ENCODE measurements around the gene NTM.

DNA sequence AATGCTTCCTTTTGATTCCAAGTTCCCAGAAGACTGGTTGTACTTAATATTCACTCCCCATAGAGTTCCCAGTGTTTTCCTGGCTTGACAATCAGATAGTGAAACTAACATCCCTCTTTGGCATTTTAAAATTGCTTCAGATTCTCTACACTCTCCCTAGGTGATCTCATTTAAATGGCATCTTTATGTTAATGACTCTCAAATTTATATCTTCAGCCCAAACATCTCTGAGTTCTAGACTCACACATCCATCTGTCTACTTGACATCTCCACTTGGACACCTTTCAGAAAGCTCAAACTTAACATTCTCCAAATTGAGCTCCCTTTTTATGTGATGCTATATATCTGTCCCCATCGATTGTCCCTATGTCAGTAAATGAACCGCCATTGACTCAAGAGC lies 232.0 kb downstream of the NTM start:
- TF ChIP-seq TCF7 (CRISPR knock-in tag; IDR thresholded peaks at IDR 0.05; ENCODE audit: low read depth): no peak
- TF ChIP-seq, protein P1, sequence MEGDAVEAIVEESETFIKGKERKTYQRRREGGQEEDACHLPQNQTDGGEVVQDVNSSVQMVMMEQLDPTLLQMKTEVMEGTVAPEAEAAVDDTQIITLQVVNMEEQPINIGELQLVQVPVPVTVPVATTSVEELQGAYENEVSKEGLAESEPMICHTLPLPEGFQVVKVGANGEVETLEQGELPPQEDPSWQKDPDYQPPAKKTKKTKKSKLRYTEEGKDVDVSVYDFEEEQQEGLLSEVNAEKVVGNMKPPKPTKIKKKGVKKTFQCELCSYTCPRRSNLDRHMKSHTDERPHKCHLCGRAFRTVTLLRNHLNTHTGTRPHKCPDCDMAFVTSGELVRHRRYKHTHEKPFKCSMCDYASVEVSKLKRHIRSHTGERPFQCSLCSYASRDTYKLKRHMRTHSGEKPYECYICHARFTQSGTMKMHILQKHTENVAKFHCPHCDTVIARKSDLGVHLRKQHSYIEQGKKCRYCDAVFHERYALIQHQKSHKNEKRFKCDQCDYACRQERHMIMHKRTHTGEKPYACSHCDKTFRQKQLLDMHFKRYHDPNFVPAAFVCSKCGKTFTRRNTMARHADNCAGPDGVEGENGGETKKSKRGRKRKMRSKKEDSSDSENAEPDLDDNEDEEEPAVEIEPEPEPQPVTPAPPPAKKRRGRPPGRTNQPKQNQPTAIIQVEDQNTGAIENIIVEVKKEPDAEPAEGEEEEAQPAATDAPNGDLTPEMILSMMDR (IDR thresholded peaks at IDR 0.05): no peak
